HG02884 (cell line): Measurements from ENCODE around the gene FZD2.

Experiments used
- ATAC-seq: cut with Tn5 transposase; IDR thresholded peaks from one replicate; pipeline ENCODE4 v1.9.1; 2021; ENCODE audit warnings: mild to moderate bottlenecking, moderate library complexity; ENCODE audit not compliant: unreplicated experiment

The FZD2 gene

DNA sequence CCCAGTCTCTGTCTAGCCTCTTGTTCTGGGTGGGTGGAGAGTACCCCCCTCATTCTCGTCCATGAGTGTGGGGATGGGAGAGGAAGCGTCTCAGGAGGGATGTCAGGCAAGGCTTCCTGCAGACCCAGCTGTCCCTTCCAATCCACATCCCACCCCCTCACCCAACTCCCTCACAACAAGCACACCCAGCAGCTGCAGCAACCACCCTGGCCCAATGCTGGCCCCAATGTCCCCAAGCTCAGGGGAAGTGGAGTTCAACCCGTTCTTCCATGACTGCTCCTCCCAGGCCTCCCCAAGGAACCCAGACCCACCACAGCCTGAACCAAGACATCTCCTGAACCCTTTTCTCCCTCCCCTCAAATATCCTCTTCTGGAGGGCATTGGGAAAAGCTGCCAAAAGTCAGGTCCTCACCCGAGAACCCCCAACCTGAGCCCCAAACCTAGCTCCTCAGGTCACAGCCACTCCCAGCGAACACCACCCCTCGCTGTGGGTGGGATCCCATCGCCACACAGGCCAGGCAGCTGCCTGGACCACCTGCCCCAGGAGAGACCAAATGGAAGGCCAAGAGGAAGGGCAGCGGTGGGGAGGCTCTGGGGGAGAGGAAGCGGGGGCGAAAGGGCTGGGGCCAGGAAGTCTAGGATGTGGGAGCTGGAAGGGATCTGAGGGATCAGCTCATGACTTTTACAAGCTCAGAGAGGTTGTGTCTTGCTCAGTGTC lies 47.6 kb downstream of the FZD2 start:
- no peak for ATAC-seq

DNA sequence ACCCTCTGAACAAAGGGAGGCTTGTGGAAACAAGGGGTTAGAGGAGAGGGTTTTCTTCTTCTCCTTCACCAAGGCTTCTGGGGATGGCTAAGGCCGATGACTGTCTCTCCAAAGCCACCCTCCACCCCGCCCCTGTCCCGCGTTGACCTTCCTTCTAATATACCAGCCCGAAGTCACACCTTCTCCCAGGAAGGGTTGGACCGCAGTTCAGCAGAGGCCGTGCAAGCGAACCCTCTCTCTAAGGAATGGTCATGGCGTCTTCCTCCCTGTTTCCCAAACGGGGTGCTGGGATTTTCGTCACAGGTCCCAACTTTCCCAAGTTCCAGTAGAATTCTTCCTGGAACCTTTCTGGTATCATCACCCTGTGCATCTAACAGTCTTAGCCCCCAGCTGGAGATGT lies 49.4 kb downstream of the FZD2 start:
- no peak for ATAC-seq

DNA sequence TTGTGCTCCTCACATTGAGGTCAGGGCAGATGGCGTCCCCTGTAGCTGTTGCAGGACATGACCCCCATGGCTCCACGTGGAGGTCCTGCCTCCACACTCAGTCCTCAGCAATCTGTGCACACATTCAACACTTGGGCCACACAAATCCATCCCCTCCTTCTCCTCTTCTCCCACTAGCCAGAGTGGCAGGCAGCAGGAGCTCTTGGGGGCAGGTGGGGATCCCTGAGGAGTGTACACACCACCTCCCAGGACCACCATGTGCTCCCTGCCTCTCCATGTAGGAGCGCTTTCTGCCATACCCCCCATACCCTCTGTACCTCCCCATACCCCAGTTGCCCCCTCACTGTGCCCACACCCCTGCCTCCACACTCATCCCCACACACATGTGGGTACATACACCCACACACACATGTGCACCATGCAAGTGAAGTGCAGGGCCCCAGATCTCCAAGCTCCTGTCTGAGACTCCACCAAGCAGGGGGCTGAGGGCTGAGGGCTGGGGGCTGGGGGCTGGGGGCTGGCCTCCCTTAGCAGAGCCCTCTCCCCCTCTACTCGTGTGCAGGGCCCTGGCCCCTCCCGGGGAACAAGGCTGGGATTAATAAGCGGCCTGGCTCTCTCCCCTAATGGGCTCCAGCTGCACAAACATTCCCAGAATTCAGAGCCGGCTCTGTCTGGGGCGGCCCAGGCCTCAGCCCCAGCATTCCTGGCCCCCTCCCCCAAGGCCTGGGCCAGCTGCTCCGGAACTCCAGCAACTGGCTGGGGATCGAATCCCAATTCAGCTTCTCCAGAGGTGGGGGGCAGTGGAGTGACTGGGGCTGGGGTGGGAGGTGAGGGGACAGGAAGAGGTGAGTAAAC lies 50.8 kb downstream of the FZD2 start:
- ATAC-seq, result no peak

DNA sequence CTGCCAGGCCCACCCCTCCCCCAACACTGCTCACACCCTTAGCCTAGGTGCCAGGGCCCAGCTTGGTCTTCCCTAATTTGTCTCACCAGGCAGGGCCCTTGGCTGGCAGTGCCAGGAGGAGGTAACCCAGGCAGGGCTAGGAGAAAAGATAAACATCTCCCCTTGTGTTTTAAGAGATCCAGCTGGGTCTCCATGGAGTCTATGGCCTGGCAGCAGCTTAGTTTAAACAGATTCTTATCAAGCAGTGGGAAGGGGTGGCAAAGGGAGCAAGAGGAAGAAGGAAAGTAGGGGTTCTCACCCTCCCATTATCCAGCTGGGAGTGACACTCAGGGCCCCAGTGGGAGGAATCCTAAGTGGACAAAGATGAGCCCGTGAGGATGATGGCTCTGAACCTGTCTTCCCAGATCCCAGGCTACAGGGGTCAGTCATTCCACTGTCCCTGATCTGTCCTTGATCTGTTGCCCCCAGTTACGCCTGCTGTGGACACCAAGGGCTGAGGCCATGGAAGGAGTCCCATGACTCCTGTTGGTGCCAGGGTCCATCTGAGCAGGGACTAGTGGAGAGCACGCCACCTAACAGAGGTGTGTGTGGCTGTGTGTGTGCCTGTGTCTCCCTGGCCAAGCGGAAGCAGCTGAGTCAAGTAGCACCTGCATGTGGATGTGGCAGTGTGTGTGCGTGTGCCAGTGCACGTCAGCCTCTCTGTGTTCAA lies 51.6 kb downstream of the FZD2 start:
- ATAC-seq, result no peak

DNA sequence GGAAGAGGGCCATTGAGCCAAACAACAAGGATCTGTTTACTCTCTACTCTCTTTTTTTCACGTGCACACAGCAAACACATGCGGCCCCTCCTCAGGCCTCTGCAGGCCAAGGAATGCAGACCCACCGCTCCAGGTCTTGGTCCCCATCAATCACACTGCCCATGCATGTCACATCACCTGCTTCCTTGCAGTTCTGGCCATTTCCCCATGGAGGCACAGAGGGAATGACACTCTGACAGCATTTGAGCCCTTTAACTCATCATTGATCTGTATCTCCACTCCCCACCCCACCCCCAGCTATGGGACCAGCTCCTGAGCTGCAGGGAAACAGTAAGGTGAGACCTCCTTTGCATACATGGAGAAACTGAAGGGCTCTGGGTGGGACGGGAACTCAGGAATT lies 53.0 kb downstream of the FZD2 start:
- ATAC-seq, result no peak
